Measurements from ENCODE around the gene HMCES. TPM values are rescaled to one million over a fixed set of nuclear protein-coding genes. Genes with fewer than 3 reads are reported as not detected.

HMCES gene
- total and polyA plus RNA-seq, 4 donors, result 13.7 to 18.2 (median 15.3) TPM

GRCh38 chr3:129312021-129312639, 33.5 kb downstream of the HMCES start (continued):
- TF ChIP-seq EGR1 (IDR thresholded peaks at IDR 0.05; ENCODE audit: low read depth in 2 of 2) (no peak), HNF4A (conservative IDR thresholded peaks at IDR 0.05) (no peak), RAD21 (IDR thresholded peaks at IDR 0.05) (no peak), HNF4G (IDR thresholded peaks at IDR 0.05) (no peak), TAF1 (conservative IDR thresholded peaks at IDR 0.05) (no peak), JUND (IDR thresholded peaks at IDR 0.05) (no peak)

DNA sequence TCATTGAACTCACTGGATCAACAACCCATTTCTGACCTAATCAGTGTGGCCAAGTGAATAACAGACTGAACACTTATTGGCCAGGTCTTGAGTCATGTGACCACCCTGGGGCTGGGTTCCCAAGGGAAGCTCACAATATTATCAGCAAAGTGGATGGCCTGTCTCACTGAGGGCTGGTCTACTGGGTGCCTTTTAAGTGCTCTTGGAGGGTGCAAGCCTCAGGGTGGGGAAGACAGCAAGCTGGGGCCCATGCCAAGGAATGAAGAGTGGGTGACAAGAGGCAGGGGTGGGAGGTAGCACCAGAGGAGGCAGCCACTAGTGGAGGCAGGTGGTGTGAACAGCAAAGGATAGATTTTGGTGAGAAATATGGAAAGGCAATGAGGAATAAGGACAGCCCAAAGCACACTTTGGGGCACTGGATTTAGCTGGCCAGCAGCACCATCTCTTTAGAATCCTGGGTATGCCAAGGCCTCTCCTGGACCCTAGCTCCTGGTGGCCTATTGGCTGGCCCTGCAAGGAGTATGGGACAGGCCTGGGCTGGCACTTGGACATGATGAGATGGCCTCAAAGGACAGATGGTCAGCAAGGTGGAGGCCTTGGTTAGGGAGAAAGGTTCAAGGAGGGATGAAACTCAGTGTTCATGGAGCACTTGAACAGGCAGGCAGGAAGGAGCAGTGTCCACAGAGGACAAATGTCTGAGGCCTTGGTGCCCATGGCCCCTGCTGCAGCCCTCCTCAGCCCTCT, 34.2 kb downstream of the HMCES start:
- Histone ChIP-seq H3K36me3 (ENCODE audit: control insufficient read depth in 4 of 4, insufficient read depth in 3 of 4, low read depth in 1 of 4, low read length in 3 of 4) (no peaks in the 10 kb centered on the region), H3K9me3 (ENCODE audit: control insufficient read depth in 4 of 4, low read length in 3 of 4) (no peaks in the 10 kb centered on the region), H3K4me3 (ENCODE audit: low read depth in 1 of 3, low read length in 3 of 3) (no peak overlapping the region), H3K27me3 (ENCODE audit: control insufficient read depth in 4 of 4, insufficient read depth in 4 of 4, low read length in 3 of 4) (no peaks in the 10 kb centered on the region), H3K9ac (ENCODE audit: low read depth in 1 of 2, low read length in 2 of 2) (no peak overlapping the region), H3K27ac (ENCODE audit: low read depth in 1 of 2, low read length in 2 of 2) (no peak overlapping the region), H3K4me1 (ENCODE audit: control insufficient read depth in 4 of 4, insufficient read depth in 4 of 4, low read length in 3 of 4) (peaks cover 9 to 22% (median 19%) of the 10 kb centered on the region in 4 donors)
- no peak for DNase-seq (ENCODE audit: low spot score)
- no peak for TF ChIP-seq HNF4G (IDR thresholded peaks at IDR 0.05)
- no peak for TF ChIP-seq FOXA1 (IDR thresholded peaks at IDR 0.05)
- no peak for TF ChIP-seq RAD21 (IDR thresholded peaks at IDR 0.05)
- no peak for TF ChIP-seq EGR1 (IDR thresholded peaks at IDR 0.05; ENCODE audit: low read depth in 2 of 2)
- no peak for TF ChIP-seq GABPA (IDR thresholded peaks at IDR 0.05 in 1 of 2, conservative IDR thresholded peaks at IDR 0.05 in 1 of 2)
- TF ChIP-seq ZBTB33 (IDR thresholded peaks at IDR 0.05), result no peak
- no peak for TF ChIP-seq NR2F2 (IDR thresholded peaks at IDR 0.05)
- no peak for TF ChIP-seq TAF1 (conservative IDR thresholded peaks at IDR 0.05)

DNA sequence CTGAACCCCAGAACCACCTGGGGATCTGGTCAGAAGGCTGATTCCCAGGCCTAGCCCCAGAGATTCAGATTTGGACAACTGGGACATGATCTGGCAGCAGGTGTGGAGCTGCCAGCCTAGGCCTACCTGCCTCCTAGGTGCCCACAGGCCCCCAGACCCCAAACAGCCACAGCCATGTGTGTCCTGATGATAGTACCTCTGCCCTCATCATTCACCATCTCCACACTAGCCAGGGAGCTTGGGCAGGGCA, 34.7 kb downstream of the HMCES start:
- no peak for DNase-seq (ENCODE audit: low spot score)
- Histone ChIP-seq H3K4me1 (ENCODE audit: control insufficient read depth in 4 of 4, insufficient read depth in 4 of 4, low read length in 3 of 4) (peaks cover 9 to 22% (median 19%) of the 10 kb centered on the region in 4 donors), H3K27ac (ENCODE audit: low read depth in 1 of 2, low read length in 2 of 2) (peak overlapping the region in 1 of 2 donors; percentile 77), H3K36me3 (ENCODE audit: control insufficient read depth in 4 of 4, insufficient read depth in 3 of 4, low read depth in 1 of 4, low read length in 3 of 4) (no peaks in the 10 kb centered on the region), H3K9ac (ENCODE audit: low read depth in 1 of 2, low read length in 2 of 2) (no peak overlapping the region), H3K9me3 (ENCODE audit: control insufficient read depth in 4 of 4, low read length in 3 of 4) (no peaks in the 10 kb centered on the region), H3K27me3 (ENCODE audit: control insufficient read depth in 4 of 4, insufficient read depth in 4 of 4, low read length in 3 of 4) (no peaks in the 10 kb centered on the region), H3K4me3 (ENCODE audit: low read depth in 1 of 3, low read length in 3 of 3) (no peak overlapping the region)
- TF ChIP-seq SP1 (IDR thresholded peaks at IDR 0.05) (no peak), TAF1 (conservative IDR thresholded peaks at IDR 0.05) (no peak), ZBTB33 (IDR thresholded peaks at IDR 0.05) (no peak), RAD21 (IDR thresholded peaks at IDR 0.05) (no peak), EGR1 (IDR thresholded peaks at IDR 0.05; ENCODE audit: low read depth in 2 of 2) (no peak), FOXA2 (IDR thresholded peaks at IDR 0.05) (no peak), FOXA1 (IDR thresholded peaks at IDR 0.05) (no peak)
